GM15510 (cell line): ENCODE data around the gene TEAD1.

Experiments used
- POLR2A ChIP-seq: IDR thresholded peaks from 3 replicates; pipeline ENCODE4 v1.6.1; 2011; ENCODE audit warnings: borderline replicate concordance; ENCODE audit not compliant: insufficient read length; ENCODE audit errors: extremely low read depth

The TEAD1 gene

DNA sequence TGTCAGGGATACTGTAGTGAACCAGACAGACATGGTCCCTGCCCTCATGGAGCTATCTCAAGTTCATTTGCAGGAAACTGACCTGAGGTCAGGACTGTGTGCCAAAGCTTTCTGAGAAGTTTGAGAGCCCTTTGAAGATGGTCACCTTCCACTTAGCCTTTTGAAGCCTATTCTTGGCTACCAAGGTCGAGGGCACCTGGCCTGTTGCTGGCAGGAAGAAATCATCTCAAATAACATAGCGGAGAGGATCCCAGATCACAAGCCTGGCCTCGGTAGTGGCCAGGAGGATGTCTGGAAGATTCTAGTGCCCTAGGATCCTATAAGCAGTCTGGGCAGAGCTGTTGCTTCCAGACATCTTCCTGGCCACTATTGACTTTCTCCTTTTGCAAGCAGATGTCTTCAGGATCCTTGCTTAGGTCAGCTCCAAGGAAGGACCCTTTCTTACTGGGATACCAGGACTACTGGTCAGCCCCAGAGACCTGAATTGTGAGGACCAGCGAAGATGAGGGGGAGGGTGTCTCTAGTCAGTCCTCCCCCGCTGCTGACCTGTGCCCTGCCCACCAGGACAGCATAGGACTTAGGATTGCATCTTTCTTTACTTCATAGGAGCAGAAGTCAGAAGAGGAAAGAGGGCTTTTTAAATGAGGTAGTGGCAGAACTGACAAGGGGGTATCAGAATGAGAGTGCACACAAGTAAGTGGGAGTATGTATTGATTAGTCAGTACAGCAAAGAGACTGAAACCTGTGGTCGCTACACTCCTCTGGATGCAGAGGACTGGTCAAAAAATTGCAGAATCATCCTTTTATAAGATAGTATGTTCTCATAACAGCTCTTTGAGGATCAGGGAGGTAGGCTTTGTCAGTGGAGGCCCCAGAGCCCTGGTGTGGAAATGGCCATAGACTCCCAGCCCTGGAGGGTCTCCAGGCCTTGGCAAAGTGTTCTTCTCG lies 94.8 kb downstream of the TEAD1 start:
- no peak for TF ChIP-seq POLR2A

DNA sequence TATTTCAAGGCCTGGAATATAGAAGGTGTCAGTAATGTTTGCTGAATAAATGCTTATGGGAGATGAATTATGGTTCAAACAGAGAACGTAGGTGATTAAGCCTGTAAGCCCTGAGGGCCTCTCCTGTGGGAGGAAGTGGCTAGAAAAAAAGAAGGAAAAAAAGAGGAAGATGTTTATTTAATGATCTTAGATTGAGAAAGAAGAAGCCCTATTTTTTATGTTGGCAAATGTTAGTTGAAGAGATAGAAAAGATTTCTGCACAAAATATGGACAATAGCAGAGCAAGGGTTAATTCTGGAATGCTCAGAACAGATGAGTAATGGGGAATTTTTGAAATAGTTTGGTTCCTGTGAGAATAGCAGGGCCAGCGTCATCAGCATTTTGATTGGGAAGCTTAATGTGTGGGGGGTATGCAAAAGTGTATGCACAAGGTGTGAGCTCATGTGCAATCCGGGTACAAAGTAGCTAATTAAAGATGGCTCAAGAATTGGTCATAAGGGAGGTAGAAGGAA lies 95.7 kb downstream of the TEAD1 start:
- no peak for TF ChIP-seq POLR2A

DNA sequence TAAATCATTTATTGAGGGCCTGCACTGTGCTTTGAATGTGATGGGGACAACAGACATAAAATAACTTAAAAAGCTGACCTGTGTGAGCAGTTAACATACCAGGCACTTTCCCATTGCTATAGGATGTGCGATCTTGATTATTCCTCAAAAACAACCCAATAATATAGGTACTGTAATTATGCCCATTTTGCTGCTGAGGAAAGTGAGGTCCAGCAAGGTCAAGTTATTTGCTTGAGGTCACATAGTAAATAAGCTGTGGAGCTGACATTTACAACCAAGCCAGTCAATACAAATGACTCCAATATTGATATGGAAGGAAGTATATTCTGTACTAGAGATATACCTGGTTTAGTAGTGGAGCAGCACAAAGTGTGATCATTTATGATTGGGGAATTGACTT lies 96.2 kb downstream of the TEAD1 start:
- no peak for TF ChIP-seq POLR2A

DNA sequence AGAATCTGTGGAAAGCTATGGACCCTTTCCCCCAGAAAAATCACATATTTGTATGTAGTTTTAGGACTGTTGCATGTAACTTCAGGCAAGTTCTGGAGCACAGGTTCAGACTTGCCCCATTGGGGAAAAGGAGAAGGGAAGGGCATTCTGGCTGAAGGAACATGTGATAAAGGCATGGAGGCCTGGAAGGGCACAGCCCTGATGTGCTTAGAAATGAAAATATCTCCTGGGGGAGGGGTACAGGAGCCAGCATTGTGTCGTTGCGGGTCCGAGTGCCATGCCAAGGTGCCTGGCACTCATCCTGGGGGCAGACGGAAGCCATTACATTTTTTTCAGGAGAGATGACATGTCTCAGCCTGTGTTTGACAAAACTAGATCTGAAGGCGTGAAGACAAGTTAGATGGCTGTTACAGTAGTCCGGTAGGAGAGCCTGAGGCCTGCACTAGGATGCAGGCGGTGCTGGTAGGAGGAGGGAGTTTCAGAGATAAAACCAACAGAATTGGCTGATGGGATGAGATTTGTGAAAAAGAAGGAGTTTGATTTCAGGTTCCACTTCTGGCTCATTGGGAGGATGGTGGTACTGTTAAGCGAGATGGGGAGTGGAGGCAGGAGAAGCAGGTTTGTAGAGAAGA lies 96.9 kb downstream of the TEAD1 start:
- TF ChIP-seq POLR2A, result no peak

DNA sequence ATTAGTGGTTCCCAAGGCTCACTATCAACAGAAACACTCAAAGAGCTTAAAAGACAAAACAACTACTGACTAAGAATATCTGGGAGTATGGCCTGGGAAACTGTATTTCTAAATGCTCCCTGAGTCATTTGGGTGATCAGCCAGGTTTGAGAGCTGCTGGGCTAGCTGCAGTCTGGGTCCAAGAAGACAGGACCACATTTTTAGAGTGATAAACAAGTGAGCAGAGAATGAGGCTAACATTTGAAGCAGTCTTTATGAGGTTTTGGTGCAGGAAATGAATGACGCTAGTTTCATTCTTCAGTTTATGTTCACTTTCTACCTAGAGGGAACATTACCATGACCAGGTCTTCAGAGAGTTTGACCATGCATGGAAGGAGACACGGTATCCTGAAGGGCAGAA lies 97.7 kb downstream of the TEAD1 start:
- no peak for TF ChIP-seq POLR2A

DNA sequence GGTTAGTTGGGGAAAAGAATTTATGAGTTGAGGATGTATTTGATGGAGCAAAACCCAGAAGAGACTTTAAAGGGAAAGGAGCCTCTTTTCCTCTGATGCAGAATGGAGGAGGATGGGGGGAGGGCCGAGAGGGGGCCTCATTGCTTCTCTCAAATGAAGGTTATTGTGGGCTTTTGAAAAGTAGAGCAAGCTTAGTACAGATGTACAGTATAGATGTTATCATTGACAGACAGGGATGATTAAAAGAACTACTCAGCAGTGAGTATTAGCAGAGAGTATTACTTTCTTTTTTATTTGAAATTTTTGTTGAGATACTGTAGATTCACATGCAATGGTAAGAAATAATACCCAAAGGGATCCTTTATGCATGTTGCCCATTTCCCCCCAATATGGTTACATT lies 98.1 kb downstream of the TEAD1 start:
- no peak for TF ChIP-seq POLR2A

DNA sequence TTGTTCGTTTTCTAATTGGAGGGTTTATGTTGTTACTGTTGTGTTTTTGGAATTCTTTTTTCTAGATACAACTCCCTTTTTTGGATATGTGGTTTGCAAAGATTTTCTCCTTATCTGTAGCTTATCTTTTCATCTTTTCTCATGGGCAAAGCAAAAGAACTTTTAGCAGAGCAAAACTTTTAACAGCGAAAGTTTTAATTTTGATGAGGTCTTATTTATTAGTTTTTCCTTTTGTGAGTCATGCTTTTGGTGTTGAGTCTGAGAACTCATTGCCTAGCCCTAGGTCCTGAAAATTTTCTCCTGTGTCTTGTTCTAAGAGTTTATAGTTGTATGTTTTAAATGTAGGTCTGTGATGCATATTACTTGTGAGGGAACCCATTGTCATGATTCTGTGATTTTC lies 99.4 kb downstream of the TEAD1 start:
- no peak for TF ChIP-seq POLR2A

DNA sequence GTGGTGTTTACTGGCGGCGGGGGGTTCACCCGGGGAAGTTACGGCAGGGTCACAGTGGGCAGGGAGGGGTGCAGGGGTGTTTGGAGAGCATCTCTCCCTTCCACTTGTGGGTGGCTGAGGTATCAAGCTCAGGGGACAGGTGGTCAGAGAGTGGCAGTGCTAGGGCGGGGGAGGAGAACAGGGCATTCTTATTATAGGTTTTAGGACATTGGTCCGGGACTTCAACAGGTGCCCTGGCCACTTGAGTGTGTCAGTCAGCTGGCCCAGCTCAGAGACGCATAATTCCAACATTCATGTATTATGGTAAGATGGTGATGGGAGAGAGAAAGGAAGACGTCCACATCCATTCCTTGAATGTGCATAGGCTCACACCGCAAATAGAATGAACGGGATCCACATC lies 101.7 kb downstream of the TEAD1 start:
- no peak for TF ChIP-seq POLR2A

DNA sequence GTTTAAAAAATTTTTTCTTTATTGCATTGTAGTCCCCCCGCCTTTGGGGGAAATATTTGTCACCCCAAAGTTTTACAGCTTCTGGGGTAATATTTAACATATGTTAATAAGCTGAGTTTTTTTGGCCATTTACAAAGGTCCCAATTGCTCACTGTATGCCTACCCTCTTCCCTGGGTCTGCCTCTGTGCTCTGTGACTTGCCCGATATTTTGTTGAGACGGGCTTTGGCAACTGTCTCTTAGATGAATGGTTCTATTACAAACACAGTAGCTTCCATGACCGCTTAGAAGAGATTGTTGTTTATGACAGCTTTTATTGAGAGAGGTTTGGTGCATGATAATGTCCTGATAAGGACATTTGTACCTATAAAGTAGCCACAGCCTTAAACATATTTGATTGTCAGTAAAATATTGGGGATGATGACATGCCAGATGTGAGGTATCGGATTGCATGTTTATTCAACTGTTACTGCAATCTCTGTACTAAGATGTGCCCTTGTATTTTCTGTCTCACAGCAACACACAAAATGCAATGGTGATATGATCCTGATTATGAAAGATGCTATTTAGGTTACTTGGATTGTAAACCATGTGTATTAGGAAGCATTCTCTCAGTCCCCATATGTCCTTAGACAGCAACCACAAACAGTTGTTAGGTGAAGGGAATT lies 103.1 kb downstream of the TEAD1 start:
- no peak for TF ChIP-seq POLR2A

DNA sequence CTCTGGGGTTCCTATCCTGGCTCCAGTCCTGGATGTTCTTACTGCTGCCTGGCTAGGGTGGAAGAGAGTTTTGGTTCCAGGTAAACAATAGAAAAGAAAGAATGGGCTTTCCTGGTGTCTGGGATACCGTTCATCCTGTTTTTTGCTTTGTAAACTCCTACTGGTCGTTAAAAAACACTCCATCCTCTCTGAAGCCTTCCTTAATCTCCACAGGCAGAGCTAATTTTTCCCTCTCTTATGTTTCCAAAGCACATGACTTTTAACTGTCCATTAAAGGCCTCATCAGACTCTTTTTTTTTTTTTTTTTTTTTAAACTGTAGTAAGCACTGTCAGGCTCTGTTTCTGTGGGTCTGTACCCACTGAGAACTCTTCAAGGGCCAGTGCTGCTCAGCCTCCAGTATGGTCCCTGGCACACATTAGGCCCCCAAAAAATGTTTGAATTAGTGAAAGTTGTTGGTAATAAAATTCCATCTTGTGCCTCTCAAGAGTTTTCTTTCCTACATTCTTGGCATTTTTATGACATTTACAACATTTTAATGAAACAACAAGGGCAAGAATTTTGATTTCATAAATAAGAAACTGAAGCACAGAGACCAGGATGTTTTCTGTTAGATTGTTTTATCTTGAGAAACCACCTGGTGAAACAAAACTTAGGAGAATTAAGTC lies 104.2 kb downstream of the TEAD1 start:
- no peak for TF ChIP-seq POLR2A

DNA sequence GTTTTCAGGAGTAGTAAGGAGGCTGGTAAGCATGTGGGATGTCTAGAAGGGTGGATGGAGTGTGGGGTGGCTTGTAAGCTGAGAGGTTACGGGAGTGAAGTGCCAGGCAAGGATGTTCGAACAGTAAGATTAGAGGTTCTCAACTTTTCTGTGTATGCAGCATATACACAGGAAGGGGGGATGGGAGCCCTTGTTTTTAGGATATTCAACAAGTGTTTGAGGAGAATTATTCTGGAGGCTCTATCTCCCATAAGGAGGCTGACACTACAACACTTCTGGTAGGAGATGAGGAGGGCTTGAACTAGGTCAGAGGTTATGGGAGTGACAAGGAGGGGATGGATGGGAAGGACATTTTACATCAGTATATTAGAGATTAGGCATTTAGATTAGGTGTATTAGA lies 109.5 kb downstream of the TEAD1 start:
- TF ChIP-seq POLR2A, result no peak

DNA sequence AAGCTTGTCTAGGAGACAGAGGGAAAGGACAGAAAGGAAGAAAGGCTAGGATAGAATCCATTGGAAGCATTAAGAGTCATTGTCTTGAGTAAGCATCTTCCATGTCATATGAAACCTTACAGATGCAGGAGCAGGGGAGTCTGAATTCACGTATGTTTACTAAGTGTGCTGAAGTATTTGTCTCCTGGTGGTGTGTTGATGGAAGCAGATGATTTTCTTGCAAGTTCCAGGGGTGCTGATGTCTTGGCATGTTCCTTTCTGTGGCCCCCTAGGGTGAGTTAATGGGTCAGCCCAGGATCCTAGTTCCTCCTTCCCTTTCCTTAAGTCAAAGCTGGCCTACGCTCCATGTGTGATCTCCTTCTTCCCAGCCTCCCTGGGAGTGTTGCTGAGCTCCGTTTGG lies 110.2 kb downstream of the TEAD1 start:
- TF ChIP-seq POLR2A, result no peak

DNA sequence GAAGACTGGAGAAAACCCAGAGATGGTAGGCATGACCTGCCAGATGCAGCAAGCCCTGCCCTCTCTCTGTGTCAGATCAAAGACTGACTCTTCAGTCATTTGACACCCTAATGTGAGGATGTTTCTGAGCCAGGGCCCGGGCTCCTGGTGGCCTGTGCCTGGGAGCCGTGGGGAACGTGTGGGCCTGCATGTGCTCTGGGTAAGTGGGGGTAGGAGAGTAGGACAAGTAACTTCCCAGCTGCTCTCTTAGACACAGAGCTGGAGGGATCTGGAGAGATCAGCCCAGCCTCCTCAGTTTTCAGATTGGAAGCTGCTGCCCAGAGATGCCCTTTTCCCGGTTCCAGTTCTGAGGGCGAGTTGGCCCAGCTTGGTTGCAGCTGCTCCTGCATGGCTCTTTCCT lies 110.8 kb downstream of the TEAD1 start:
- TF ChIP-seq POLR2A, result no peak

DNA sequence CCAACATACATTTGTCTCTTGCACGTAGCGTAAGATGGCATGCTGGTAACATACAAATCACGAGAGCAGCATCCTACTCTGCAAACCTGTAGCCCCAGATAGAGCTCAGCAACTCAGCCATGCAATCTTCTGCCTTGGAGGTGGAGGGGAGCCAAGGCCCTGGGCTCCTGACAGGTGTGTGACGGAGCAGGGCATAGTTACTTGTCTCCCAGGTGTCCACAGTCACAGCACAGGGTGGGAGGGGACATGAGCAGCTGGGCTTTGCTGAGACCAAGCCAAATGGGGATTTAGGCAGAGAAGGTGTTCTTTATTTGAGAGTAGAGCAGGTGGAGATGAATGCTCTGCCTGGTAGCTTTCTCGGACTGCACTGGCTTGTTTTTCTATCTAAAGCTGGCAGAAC lies 111.7 kb downstream of the TEAD1 start:
- TF ChIP-seq POLR2A, result no peak

DNA sequence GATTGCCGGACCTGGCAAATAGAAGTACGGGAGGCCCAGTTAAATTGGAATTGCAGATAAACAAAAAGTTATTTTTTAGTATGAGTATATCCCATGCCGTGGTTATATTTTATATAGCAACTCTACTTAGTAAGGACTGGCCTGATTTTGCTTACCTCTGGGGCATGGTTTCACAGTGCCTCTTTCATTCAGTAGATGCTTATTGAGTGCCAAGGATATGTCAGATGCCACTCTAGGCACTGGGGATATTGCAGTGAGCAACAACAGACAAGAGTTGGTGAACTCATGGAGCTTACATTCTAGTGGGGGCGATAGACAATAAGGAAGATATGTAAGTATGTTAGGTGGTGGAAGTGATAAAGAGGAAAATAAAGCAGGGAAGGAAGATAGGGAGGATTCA lies 112.2 kb downstream of the TEAD1 start:
- no peak for TF ChIP-seq POLR2A

DNA sequence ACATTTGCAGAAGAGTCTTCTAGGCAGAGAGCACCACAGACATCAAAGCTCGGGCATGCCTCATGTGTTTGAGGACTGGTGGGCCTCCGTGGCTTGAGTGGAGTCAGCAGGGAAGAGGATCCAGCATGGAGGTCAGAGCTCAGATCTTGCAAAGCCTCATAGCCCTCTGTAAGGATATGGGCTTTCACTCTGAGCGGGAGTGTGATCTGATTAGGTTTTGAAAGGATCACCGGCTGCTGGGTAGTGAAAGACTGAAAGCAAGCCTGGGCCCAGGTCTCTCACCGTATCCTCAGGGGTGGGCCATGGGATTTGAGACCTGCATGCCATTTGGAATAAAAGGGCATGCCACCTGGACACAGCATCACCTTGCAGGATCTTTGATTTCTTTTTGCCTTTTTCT lies 112.7 kb downstream of the TEAD1 start:
- no peak for TF ChIP-seq POLR2A

DNA sequence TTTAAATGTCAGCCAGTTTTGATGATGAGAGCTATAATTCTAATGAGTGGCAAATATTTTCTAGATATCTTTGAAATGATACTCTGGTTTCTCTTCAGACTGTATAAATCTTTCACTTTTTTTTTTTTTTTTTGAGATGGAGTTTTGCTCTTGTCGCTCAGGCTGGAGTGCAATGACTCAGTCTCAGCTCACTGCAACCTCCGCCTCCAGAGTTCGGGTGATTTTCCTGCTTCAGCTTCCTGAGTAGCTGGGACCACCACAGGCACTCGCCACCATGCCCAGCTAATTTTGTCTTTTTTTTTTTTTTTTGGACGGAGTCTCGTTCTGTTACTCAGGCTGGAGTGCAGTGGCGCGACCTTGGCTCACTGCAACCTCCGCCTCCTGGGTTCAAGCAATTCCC lies 113.6 kb downstream of the TEAD1 start:
- TF ChIP-seq POLR2A, result no peak
